GM12874 (cell line): ENCODE measurements around the gene ARHGAP26.

Experiments used
- CTCF ChIP-seq: IDR thresholded peaks from 2 replicates; pipeline ENCODE4 v1.5.1; 2011; ENCODE audit warnings: low read depth, mild to moderate bottlenecking, control low read depth, low read length, moderate library complexity; ENCODE audit not compliant: insufficient read depth

Gene ARHGAP26

GRCh38 chr5:143126174-143127019, 356.2 kb downstream of the ARHGAP26 start:
- no peak for TF ChIP-seq CTCF

- no peak for TF ChIP-seq CTCF
These were observed 358.4 kb downstream of the ARHGAP26 start for GRCh38 chr5:143128412-143129071.

- no peak for TF ChIP-seq CTCF
These were observed 359.0 kb downstream of the ARHGAP26 start for GRCh38 chr5:143129203-143129602.

GRCh38 chr5:143129910-143130612, 359.9 kb downstream of the ARHGAP26 start:
- no peak for TF ChIP-seq CTCF

- TF ChIP-seq CTCF, result no peak
These were observed 360.6 kb downstream of the ARHGAP26 start for GRCh38 chr5:143130613-143131305.

- TF ChIP-seq CTCF, result no peak
These were observed 361.8 kb downstream of the ARHGAP26 start for GRCh38 chr5:143131972-143132371.

- no peak for TF ChIP-seq CTCF
These were observed 362.6 kb downstream of the ARHGAP26 start for GRCh38 chr5:143132739-143133138.
